GM13977 (cell line): ENCODE measurements around the gene ANKS1A.

Source experiments
- DNase-seq: peaks from one replicate; pipeline ENCODE4 v3.0.0; 2012; ENCODE audit warnings: low spot score
- CTCF ChIP-seq: IDR thresholded peaks from 2 replicates; pipeline ENCODE4 v1.5.1; 2012; ENCODE audit warnings: mild to moderate bottlenecking, control low read depth; ENCODE audit not compliant: insufficient read depth; ENCODE audit errors: extremely low read depth, missing control alignments
- in situ Hi-C: fragments of 300-500 bp; cut with MboI; formaldehyde crosslinking; loops from one replicate; pipeline ENCODE4 v1.12.0; 2022; ENCODE audit warnings: low sequenced_read_pairs, low pct_unique_long_range_greater_than_20kb, mixed read lengths, inconsistent platforms; ENCODE audit not compliant: unreplicated experiment

ANKS1A gene

DNA sequence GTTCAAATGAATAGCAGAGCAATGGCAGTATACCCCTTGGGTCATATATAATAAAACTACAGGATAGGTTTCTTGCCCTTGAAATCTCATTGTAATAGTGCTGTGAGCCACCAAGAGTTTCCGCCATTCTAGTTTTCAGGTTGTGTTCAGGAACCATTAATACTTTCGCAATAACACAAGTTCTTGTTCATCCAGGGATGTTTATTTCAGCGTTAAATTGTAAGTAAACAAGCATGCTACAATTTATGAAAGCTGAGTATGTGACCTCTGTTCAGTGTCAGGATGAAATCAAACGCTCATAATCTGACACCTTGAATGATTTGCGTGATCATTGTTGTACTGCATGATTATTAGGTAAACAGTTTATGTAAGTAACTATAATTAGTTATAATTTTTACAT, 22.8 kb downstream of the ANKS1A start:
- no peak for TF ChIP-seq CTCF
- DNase-seq: no peak
- in situ Hi-C loops: no loop called here

DNA sequence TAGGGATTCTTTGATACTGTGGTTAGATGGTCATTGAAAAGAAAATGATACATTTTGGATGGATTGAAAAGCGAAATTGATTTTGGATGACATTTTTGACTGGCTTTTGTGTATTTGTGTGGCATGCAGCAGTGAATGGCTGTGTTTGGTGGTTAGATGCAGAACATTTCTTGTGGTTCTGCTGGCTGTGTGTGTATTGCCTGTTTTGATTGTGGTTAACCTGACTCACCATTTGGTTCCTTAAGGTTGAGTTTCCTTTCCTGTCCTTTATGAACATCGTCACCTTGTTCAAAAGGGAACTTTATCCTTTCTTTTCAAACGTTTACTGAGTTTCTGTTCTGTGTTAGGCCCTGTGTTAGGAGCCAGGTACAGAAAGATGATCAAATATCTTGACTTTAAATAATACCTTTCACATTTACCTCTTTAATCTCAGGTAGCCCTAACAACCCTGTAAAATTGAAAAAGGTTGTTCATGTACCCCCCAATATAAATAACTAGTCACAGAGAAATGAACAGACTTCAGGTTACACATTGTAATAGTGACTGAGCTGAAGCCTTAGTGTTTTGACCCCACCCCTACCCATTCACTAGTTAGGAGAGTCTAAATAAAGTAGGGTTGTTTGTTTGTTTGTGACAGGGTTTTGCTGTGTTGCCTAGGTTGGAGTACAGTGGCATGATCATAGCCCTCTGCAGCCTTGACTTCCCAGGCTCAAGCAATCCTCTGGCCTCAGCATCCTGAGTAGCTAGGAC, 23.8 kb downstream of the ANKS1A start:
- DNase-seq: peak; percentile 46
- no peak for TF ChIP-seq CTCF
- in situ Hi-C loops: no loop called here

DNA sequence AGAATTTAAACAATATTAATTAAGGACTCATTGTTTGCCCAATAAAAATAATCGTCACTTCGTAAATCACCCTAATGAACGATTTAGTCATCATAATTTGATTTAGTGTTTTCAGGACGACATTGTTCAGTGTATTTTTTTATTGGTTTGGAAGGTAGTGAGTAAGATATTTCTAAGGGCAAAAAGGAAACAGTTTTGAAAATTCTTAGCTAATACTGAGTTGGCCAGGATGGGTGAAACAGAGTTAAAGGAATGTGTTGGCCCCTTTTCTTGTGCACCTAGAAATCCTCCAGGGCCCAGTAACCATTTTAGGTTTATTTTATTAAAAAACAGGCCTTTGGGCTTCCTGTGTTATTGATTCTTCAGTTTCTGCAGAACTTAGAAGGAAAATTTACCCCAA, 25.3 kb downstream of the ANKS1A start:
- in situ Hi-C loops: no loop called here
- no peak for DNase-seq
- no peak for TF ChIP-seq CTCF

- in situ Hi-C loops: no loop called here
- TF ChIP-seq CTCF: no peak
Observed at GRCh38 chr6:34916348-34916967, 27.4 kb downstream of the ANKS1A start.

DNA sequence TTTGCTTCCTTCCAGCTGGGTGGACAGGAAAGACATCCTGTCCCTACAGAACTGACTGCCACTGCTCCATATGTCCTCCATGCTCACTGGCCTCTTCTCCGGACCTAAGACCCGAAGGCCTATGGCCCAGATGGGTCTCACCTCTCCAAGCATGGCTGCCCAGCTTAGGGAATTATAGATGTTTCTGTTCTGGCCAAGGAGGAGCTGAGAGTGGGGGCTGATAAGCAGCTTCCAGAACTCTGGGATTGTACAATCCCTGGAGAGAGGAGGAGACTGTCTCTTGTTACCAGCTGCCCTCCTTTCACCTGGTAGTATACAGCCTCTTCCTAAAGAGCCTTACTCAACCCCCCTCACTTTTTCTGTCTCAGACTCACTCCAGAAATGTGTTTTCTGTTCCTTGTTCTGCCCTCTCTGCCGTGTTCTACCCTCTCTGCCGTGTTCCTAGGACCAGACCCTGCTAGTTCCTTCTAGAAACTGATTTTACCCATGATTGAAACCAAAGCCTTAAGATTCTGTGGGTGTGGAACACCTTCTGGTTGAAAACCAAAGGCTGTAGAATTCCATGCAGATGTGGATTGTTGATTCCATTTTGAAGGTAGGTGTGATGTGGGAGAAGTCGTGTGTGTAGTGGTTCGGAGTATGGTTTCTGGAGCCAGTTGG, 28.7 kb downstream of the ANKS1A start:
- no peak for DNase-seq
- no peak for TF ChIP-seq CTCF
- in situ Hi-C loops: no loop called here

More at GRCh38 chr6:34916348-34916967, 27.4 kb downstream of the ANKS1A start:
- no peak for DNase-seq

GRCh38 chr6:34919651-34920050, 30.6 kb downstream of the ANKS1A start:
- DNase-seq: no peak
- in situ Hi-C loops: no loop called here
- TF ChIP-seq CTCF: no peak
